ENCODE results near the gene MX1.
A peak's percentile ranks its signal among the peaks of the same experiment; 100 is the strongest.
"Not testable (repeated sequence)": the region's sequence is repeated elsewhere in the genome, so short reads cannot be mapped to it uniquely, and the experiment has no call there.

MX1 gene

GRCh38 chr21:41407541-41408460, 18.2 kb upstream of the MX1 start:
- no peak for FAIRE-seq

DNA sequence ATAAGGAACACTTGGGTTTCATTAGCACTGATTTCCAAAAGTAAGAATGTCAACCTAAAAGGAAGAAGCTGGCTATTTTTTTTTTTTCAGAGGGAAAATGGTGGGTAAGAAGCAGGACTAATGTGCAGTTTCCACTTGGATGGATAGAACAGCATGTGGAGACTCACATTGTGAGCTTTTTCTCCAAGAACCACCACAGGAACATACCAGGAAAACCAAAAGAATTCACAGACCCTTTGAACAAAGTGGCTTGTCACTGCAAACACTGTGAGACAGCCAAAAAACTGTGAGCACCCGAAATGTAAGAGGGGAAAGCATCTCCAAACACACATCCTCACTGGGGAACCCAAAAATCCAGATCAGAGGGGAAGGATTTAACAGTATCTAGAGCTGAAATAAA, 15.7 kb upstream of the MX1 start:
- FAIRE-seq: no peak

- no peak for FAIRE-seq
These were observed 15.1 kb upstream of the MX1 start for GRCh38 chr21:41410767-41411448.

DNA sequence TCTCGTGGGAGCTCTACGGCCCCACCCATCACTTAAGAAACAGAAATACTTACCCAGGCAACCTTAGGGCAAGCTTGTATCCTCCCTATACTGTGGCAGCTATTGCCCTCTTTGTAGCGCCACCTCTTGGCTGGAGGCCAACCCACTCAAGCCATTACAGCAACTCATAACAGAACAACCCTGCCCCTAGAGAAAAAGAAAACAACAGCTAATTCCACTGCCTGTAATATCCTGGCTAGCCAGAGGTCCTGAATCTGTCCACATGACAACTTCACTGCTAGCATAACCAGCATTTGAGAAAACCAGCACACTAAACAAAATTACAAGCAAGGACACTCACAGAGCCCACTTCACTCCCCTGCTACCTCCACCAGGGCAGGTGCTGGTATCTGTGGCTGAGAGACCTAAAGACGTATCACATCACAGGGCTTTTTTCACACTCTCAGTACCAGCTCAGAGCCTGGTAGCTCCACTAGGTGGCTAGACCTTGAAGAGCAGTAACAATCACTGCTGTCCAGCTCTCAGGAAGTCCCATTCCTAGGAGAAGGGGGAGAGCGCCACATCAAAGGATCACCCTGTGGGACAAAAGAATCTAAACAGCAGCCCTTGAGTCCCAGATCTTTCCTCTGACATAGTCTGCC, 14.5 kb upstream of the MX1 start:
- FAIRE-seq: no peak

DNA sequence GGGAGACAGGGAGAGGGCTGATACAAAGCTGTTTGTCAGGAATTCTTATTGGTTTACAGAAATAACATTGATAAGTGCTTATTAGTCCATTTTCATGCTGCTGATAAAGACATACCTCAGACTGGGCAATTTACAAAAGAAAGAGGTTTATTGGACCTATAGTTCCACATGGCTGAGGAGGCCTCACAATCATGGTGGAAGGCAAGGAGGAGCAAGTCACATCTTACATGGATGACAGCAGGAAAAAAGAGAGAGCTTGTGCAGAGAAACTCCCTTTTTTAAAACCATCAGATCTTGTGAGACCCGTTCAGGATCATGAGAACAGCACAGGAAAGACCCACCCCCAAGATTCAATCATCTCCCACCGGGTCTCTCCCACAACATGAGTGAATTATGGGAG, 8.5 kb upstream of the MX1 start:
- FAIRE-seq: not testable (repeated sequence)

DNA sequence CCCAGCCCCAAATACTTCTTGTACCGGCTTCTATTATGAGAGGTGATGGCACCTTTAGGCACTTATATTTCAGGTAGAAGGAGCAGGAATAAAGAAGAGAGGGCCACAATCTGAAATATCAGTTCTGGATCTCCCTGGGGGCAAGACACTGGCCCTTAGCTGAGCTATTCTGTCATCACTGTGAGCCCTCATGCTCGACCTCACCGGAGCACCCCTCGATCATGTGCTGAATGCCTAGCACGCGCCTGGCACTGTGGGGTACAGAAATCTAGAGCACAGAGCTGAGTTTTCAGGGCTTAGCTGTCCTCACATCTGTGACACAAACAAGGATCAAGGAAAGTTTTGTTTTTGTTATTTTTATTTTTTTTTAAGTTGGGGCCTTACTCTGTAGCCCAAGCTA, 7.6 kb upstream of the MX1 start:
- no peak for FAIRE-seq

DNA sequence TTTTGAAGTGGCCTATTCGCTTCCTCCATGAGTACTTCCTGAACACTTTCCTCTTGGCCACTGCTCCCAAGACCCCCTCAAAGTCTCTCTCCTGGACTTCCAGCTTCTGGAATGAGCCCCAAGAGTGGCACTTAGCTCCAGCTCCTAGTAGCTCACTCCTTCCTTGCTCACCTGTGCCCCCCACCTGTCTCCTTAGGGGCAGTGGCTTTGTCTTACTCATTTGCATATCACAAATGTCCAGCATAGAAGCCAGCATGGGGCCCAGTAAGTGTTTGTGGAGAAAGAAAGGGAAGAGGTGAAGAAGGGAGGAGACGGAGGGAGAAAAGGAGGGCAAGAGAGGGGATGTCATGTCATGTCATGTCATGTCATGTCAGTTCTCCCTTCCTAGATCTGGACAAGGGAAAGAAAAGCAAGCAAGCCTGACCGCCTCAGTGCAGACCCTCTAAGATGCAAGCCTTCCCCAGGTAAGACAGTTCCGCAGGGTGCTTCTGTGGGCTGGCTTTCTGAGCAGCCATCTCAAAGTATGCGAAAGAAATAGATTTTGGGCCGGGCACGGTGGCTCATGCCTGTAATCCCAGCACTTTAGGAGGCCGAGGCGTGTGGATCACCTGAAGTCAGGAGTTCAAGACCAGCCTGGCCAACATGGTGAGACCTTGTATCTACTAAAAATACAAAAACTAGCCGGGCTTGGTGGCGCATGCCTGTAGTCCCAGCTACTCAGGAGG, 6.9 kb upstream of the MX1 start:
- FAIRE-seq: no peak

DNA sequence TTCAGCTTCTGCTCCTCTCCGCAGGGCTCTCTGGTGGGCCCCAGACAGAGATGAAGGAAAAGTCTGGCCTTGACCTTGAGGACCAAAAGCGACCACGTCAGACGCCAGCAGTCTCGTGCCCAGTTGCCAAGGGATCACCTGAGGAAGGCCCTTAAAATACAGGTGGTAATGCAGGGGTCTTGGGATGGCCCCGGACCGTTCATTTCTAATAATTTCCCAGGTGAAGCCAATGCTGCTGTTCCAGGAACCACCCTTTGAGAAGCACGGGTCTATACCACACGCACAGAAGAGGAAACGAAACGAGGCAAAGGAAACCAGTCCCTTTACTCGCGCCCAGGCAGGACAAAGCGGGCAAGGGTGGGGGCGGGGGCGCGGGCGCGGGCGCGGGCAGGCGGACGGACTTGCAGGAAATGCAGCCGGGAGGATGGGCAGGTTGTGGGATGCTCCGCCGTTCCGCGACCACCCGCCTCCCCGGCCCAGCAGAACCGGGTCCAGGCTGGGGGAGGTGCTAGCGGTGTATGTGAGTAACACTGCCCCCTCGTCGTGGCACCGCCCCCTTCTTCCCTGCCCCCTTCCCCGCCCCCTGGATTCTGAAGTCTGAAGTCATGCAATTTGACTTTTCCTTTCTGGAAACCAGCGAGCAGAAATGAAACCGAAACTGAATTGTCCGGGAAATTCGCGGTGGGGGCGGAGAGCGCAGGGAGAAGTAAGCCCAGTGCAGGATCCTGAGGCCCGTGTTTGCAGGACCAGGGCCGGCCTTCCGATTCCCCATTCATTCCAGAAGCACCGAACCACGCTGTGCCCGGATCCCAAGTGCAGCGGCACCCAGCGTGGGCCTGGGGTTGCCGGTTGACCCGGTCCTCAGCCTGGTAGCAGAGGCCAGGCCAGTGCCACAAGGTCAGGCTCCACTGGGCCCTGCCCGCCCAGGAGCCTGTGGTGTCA, 5.8 kb upstream of the MX1 start:
- FAIRE-seq: peak; percentile 62

DNA sequence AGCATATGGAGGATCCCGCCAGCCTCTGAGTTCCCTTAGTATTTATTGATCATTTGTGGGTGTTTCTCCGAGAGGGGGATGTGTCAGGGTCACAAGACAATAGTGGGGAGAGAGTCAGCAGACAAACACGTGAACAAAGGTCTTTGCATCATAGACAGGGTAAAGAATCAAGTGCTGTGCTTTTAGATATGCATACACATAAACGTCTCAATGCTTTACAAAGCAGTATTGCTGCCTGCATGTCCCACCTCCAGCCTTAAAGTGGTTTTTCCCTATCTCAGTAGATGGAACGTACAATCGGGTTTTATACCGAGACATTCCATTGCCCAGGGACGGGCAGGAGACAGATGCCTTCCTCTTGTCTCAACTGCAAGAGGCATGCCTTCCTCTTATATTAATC, 5.0 kb upstream of the MX1 start:
- FAIRE-seq: not testable (repeated sequence)

DNA sequence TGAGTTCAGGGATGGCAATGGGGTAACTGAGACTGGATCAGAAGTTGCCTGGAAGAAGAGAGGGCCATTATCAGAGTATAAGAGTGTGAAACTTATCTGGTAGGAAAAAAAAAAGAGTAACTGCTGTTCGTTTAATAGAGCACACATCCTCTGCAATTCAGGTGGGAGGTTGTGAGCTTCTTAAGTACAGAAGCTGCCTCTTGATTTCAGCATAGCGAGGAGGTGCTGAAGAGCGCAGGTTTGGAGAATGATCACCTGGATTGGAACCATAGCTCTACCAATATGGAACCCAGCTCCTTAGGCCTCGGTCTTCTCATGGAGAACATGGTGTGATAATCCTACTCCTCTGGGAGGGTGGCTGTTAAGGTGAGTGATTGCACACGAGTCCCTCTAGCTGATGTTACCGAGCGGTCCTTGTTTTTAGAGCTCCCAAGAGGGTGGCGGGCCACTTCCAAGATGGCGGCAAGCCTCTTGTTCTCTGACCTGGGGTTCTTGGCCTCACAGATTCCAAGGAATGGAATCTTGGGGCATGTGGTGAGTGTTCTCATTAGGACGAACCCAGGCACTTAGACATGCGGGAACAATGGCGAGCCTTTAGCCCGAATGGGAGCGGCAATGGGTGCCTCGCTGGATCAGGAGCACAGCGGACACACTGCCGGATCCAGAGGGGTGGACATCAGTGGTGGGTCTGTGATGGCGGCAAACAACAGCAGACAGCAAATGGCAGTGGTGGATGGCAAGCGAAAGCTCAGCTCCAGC, 3.3 kb upstream of the MX1 start:
- FAIRE-seq: no peak

DNA sequence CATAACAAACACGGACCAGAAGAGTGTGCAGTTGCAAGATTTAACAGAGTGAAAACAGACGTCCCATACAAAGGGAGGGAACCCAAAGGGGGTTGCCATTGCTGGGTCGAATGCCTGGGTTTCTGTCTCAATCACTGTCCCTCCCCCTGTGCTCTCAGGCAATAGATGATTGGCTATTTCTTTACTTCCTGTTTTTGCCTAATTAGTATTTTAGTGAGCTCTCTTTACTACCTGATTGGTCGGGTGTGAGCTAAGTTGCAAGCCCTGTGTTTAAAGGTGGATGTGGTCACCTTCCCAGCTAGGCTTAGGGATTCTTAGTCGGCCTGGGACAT, 2.8 kb upstream of the MX1 start:
- FAIRE-seq: not testable (repeated sequence)

DNA sequence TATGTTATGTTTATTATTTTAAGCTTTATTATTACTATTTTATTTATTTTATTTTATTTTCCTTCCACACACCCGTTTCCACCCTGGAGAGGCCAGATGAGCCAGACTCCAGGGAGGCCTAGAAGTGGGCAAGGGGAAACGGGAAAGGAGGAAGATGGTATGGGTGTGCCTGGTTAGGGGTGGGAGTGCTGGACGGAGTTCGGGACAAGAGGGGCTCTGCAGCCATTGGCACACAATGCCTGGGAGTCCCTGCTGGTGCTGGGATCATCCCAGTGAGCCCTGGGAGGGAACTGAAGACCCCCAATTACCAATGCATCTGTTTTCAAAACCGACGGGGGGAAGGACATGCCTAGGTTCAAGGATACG, 468 bp upstream of the MX1 start:
- FAIRE-seq: no peak

- FAIRE-seq: no peak
These were observed 801 bp downstream of the MX1 start for GRCh38 chr21:41426676-41427404.

DNA sequence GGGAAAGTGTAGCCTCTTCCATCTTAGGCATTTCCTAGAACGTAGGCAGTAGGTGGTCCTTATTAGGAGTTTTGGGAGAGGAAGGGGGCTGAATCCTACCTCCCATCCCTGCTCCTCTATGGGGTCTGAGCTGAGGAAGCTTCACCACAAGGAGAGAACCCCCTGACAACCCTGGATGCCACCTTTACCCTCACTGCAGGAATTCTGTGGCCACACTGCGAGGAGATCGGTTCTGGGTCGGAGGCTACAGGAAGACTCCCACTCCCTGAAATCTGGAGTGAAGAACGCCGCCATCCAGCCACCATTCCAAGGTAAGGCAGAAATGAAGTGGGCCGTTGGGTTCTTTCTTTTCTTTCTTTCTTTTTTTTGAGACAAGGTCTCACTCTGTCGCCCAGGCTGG, 1.5 kb downstream of the MX1 start:
- no peak for FAIRE-seq

DNA sequence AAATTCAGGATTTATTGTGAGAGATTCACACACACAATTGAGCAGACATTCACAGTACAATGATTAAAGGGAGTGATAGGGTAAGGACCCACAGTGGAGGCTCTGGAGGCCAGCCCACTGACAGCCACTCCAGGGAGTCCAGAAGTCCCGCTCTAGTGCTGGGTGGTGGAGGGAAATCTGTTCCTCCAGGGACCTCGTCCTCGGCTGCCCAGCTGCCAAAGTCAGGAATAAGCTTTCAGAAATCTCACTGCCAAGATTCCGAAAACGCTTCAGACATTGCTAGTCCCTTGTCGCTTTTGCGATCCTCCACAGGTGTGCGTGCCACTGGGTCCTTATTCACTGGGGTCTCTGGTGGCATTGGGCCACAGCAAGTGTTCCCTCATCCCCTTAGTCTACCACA, 2.3 kb downstream of the MX1 start:
- no peak for FAIRE-seq

GRCh38 chr21:41428847-41429246, 2.8 kb downstream of the MX1 start:
- no peak for FAIRE-seq

- no peak for FAIRE-seq
These were observed 3.3 kb downstream of the MX1 start for GRCh38 chr21:41429305-41429704.

GRCh38 chr21:41429925-41430491, 4.0 kb downstream of the MX1 start:
- FAIRE-seq: no peak

DNA sequence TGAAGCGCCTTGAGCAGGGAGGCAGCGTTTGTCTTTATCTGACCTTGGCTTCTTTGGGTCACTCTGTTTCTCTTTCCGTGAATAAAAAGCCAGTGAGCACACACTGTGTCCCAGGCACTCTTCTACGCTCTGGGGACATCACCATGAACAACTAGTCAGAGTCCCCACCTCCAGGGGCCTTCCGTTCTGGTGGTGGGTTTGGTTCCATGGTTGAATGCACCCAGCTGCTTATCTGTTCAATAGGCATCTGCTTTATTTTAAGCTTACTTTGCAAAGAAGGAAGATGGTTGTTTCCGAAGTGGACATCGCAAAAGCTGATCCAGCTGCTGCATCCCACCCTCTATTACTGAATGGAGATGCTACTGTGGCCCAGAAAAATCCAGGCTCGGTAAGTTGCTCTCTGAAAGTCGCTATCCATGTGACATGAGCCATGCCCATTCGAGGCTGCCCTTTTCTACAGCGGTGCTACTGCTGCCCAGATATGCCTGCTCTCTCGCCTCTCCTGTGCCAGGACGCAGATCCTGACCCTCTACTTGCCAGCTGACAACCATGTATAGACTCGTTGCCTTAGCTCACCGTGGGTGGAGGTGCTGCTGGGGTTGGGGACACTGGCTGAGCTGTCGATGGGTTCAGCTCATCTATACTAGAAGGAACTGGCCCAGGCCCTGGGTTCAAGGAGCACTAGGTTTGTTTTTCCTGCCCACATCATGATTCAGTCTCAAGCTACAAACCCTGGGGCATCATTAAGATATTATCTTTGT, 5.9 kb downstream of the MX1 start:
- FAIRE-seq: no peak

Data from A204.1 (cell line).